Right kidney (tissue), 1 donor: Measurements from ENCODE around the gene SORCS1.

Experiments
- DNase-seq: peaks from one replicate; pipeline ENCODE4 v3.0.0-alpha.2; 2016

The SORCS1 gene

GRCh38 chr10:106877574-106877973, 286.9 kb downstream of the SORCS1 start:
- no peak for DNase-seq

- DNase-seq = no peak
Observed at GRCh38 chr10:106874604-106874889, 290.0 kb downstream of the SORCS1 start.

GRCh38 chr10:106873770-106874603, 290.5 kb downstream of the SORCS1 start:
- DNase-seq = no peak

GRCh38 chr10:106872176-106872575, 292.3 kb downstream of the SORCS1 start:
- no peak for DNase-seq

GRCh38 chr10:106866244-106866845, 298.2 kb downstream of the SORCS1 start:
- DNase-seq = no peak

- DNase-seq = no peak
Observed at GRCh38 chr10:106864031-106864430, 300.5 kb downstream of the SORCS1 start.

- no peak for DNase-seq
Observed at GRCh38 chr10:106863549-106863948, 301.0 kb downstream of the SORCS1 start.

- no peak for DNase-seq
Observed at GRCh38 chr10:106859892-106860652, 304.4 kb downstream of the SORCS1 start.

- no peak for DNase-seq
Observed at GRCh38 chr10:106857728-106858127, 306.8 kb downstream of the SORCS1 start.

- no peak for DNase-seq
Observed at GRCh38 chr10:106857213-106857612, 307.3 kb downstream of the SORCS1 start.

GRCh38 chr10:106836933-106837663, 327.4 kb downstream of the SORCS1 start:
- no peak for DNase-seq

- DNase-seq = no peak
Observed at GRCh38 chr10:106832846-106833245, 331.7 kb downstream of the SORCS1 start.

- DNase-seq = no peak
Observed at GRCh38 chr10:106830471-106830870, 334.0 kb downstream of the SORCS1 start.

GRCh38 chr10:106830006-106830405, 334.5 kb downstream of the SORCS1 start:
- DNase-seq = no peak

- DNase-seq = no peak
Observed at GRCh38 chr10:106826716-106827115, 337.8 kb downstream of the SORCS1 start.

GRCh38 chr10:106825576-106826364, 338.7 kb downstream of the SORCS1 start:
- no peak for DNase-seq

GRCh38 chr10:106820579-106820978, 343.9 kb downstream of the SORCS1 start:
- no peak for DNase-seq

- no peak for DNase-seq
Observed at GRCh38 chr10:106819490-106819889, 345.0 kb downstream of the SORCS1 start.

GRCh38 chr10:106816318-106817085, 348.0 kb downstream of the SORCS1 start:
- DNase-seq = no peak

GRCh38 chr10:106815427-106816043, 349.0 kb downstream of the SORCS1 start:
- DNase-seq = no peak
